SU-DHL-6 (cell line): ENCODE results near the gene PRR30.
"Not testable (repeated sequence)": the region's sequence is repeated elsewhere in the genome, so short reads cannot be mapped to it uniquely, and the experiment has no call there.

Experiments used
- H2AFZ ChIP-seq: fragments of 200-600 bp; sonication (generic); 2 replicates; pipeline ENCODE4 v1.6.1; 2014; ENCODE audit warnings: low read depth, mild to moderate bottlenecking, moderate library complexity, mixed read lengths, antibody characterized with exemption, low read length; ENCODE audit not compliant: severe bottlenecking
- H3F3A ChIP-seq: fragments of 200-600 bp; shearing (Covaris generic); 2 replicates; pipeline ENCODE4 v1.6.0; 2016; ENCODE audit warnings: antibody characterized with exemption, mild to moderate bottlenecking; ENCODE audit not compliant: insufficient read depth
- H3K27ac ChIP-seq: fragments of 200-600 bp; sonication (generic); 2 replicates; pipeline ENCODE4 v1.5.1; 2016; ENCODE audit warnings: low read depth, mild to moderate bottlenecking, low read length, moderate library complexity, mixed read lengths
- H3K27me3 ChIP-seq: fragments of 200-600 bp; sonication (generic), shearing (Covaris generic); 2 replicates; pipeline ENCODE4 v1.6.0; 2014; ENCODE audit warnings: mild to moderate bottlenecking, low read length
- H3K36me3 ChIP-seq: fragments of 200-600 bp; sonication (generic); 2 replicates; pipeline ENCODE4 v1.6.1; 2014; ENCODE audit warnings: mild to moderate bottlenecking, low read length, mixed read lengths
- H3K4me2 ChIP-seq: fragments of 300-600, 200-600 bp; shearing (Covaris generic), sonication (generic); 2 replicates; pipeline ENCODE4 v1.6.0; 2014; ENCODE audit warnings: low read length, low read depth, mild to moderate bottlenecking; ENCODE audit not compliant: poor library complexity, severe bottlenecking
- H3K4me3 ChIP-seq: fragments of 200-600 bp; sonication (generic); 2 replicates; pipeline ENCODE4 v1.5.1; 2014; ENCODE audit warnings: antibody characterized with exemption, low read length, mild to moderate bottlenecking, mixed read lengths; ENCODE audit not compliant: insufficient read depth, poor library complexity, severe bottlenecking
- H3K79me2 ChIP-seq: fragments of 200-600 bp; sonication (generic); 2 replicates; pipeline ENCODE4 v1.6.1; 2014; ENCODE audit warnings: mild to moderate bottlenecking, low read length, moderate library complexity; ENCODE audit not compliant: insufficient read depth
- H3K9ac ChIP-seq: fragments of 200-600 bp; sonication (generic); 2 replicates; pipeline ENCODE4 v1.7.0; 2014; ENCODE audit warnings: mild to moderate bottlenecking, low read length
- H3K9me2 ChIP-seq: fragments of 200-600 bp; sonication (generic); replicated peaks from 2 replicates; pipeline ENCODE4 v1.6.1; 2014; ENCODE audit warnings: low read length; ENCODE audit not compliant: insufficient read depth
- H3K9me3 ChIP-seq: fragments of 200-600 bp; sonication (generic); 2 replicates; pipeline ENCODE4 v1.6.1; 2014; ENCODE audit warnings: low read length, mixed read lengths; ENCODE audit not compliant: insufficient read depth
- H4K20me1 ChIP-seq: fragments of 200-600 bp; sonication (generic); 2 replicates; pipeline ENCODE4 v1.6.1; 2014; ENCODE audit warnings: low read depth, mild to moderate bottlenecking, antibody characterized with exemption, low read length, moderate library complexity, mixed read lengths
- CTCF ChIP-seq: fragments of 200-600 bp; sonication (generic); IDR thresholded peaks from one replicate; pipeline ENCODE4 v1.5.1; 2017; ENCODE audit warnings: antibody characterized with exemption, mild to moderate bottlenecking, low read length, moderate library complexity; ENCODE audit not compliant: insufficient read depth, poor library complexity, severe bottlenecking
- EZH2phosphoT487 ChIP-seq: fragments of 200-600 bp; sonication (generic), shearing (Covaris generic); conservative IDR thresholded peaks from 2 replicates; pipeline ENCODE4 v1.6.1; 2018; ENCODE audit warnings: mild to moderate bottlenecking, antibody characterized with exemption, low read length, moderate library complexity, mixed read lengths

Gene PRR30

GRCh38 chr2:27178469-27178868 lies 39.3 kb upstream of the PRR30 start:
- no peak overlapping the region for H3K4me3 ChIP-seq
- no peak overlapping the region for H3K9ac ChIP-seq
- H3K36me3 ChIP-seq = no peaks in the 10 kb centered on the region
- H4K20me1 ChIP-seq = no peaks in the 10 kb centered on the region
- H3K27ac ChIP-seq = no peak overlapping the region
- H3K79me2 ChIP-seq = no peaks in the 10 kb centered on the region
- TF ChIP-seq CTCF (no peak), EZH2phosphoT487 (no peak)
- H3F3A ChIP-seq = no peaks in the 10 kb centered on the region
- no peaks in the 10 kb centered on the region for H3K9me3 ChIP-seq
- no peaks in the 10 kb centered on the region for H3K27me3 ChIP-seq
- H3K4me2 ChIP-seq = no peak overlapping the region
- H3K9me2 ChIP-seq = no peaks in the 10 kb centered on the region
- H2AFZ ChIP-seq = no peak overlapping the region

GRCh38 chr2:27177441-27178351 lies 38.5 kb upstream of the PRR30 start:
- TF ChIP-seq CTCF (no peak), EZH2phosphoT487 (no peak)
- Histone ChIP-seq H3K9me2 (no peaks in the 10 kb centered on the region), H3K36me3 (no peaks in the 10 kb centered on the region), H3F3A (no peaks in the 10 kb centered on the region), H3K27me3 (no peaks in the 10 kb centered on the region), H3K9ac (no peak overlapping the region), H3K9me3 (no peaks in the 10 kb centered on the region), H3K4me3 (no peak overlapping the region), H4K20me1 (no peaks in the 10 kb centered on the region), H3K27ac (no peak overlapping the region), H3K4me2 (no peak overlapping the region), H3K79me2 (no peaks in the 10 kb centered on the region), H2AFZ (no peak overlapping the region)

- not testable (repeated sequence) for H3K27ac ChIP-seq, H3K36me3 ChIP-seq, H3F3A ChIP-seq, H3K9me3 ChIP-seq, H3K4me3 ChIP-seq, H3K9ac ChIP-seq, H3K4me2 ChIP-seq, H3K79me2 ChIP-seq, H4K20me1 ChIP-seq, H3K27me3 ChIP-seq, H2AFZ ChIP-seq, H3K9me2 ChIP-seq
Measured at GRCh38 chr2:27175781-27176180, 36.6 kb upstream of the PRR30 start.

- Histone ChIP-seq H2AFZ (no peak overlapping the region), H3K9ac (no peak overlapping the region), H3K4me3 (no peak overlapping the region), H3K79me2 (no peaks in the 10 kb centered on the region), H3K27me3 (no peaks in the 10 kb centered on the region), H3F3A (no peaks in the 10 kb centered on the region), H4K20me1 (no peaks in the 10 kb centered on the region), H3K9me3 (no peaks in the 10 kb centered on the region), H3K4me2 (no peak overlapping the region), H3K36me3 (no peaks in the 10 kb centered on the region), H3K27ac (no peak overlapping the region), H3K9me2 (no peaks in the 10 kb centered on the region)
- no peak for TF ChIP-seq EZH2phosphoT487
- no peak for TF ChIP-seq CTCF
Measured at GRCh38 chr2:27175330-27175729, 36.1 kb upstream of the PRR30 start.
